Osteoblast (primary cell): Measurements from ENCODE around the gene ACTG2. TPM values are rescaled to one million over a fixed set of nuclear protein-coding genes. Genes with fewer than 3 reads are reported as not detected.

ENCODE experiments used
- DNase-seq: peaks from one replicate; pipeline ENCODE4 v3.0.0; 2011; ENCODE audit warnings: low spot score, mixed read lengths; ENCODE audit not compliant: insufficient read length; ENCODE audit errors: missing footprints
- H2AFZ ChIP-seq: 2 replicates; pipeline ENCODE4 v1.6.0; 2011; ENCODE audit warnings: mild to moderate bottlenecking, low read length
- H3K27ac ChIP-seq: 2 replicates; pipeline ENCODE4 v1.5.1; 2011; ENCODE audit warnings: mild to moderate bottlenecking, low read depth, low read length, moderate library complexity
- H3K27me3 ChIP-seq: 2 replicates; pipeline ENCODE4 v1.6.0; 2012; ENCODE audit warnings: mild to moderate bottlenecking, control low read depth, inconsistent platforms, low read length, moderate library complexity; ENCODE audit not compliant: insufficient read depth
- H3K36me3 ChIP-seq: 2 replicates; pipeline ENCODE4 v1.5.1; 2011; ENCODE audit warnings: mild to moderate bottlenecking, low read length, control low read depth, moderate library complexity; ENCODE audit not compliant: insufficient read depth
- H3K4me1 ChIP-seq: 2 replicates; pipeline ENCODE4 v1.5.1; 2011; ENCODE audit warnings: mild to moderate bottlenecking, low read length, control low read depth, moderate library complexity; ENCODE audit not compliant: insufficient read depth
- H3K4me2 ChIP-seq: 2 replicates; pipeline ENCODE4 v1.6.0; 2011; ENCODE audit warnings: mild to moderate bottlenecking, low read length; ENCODE audit not compliant: insufficient read depth
- H3K4me3 ChIP-seq: fragments of 200-600 bp; sonication (generic); 3 replicates; pipeline ENCODE4 v1.5.1; 2012; ENCODE audit warnings: mild to moderate bottlenecking, low read length, inconsistent platforms; ENCODE audit not compliant: insufficient read depth
- H3K79me2 ChIP-seq: 2 replicates; pipeline ENCODE4 v1.6.0; 2012; ENCODE audit warnings: mild to moderate bottlenecking, low read length, control low read depth, inconsistent platforms; ENCODE audit not compliant: insufficient read depth
- H3K9me3 ChIP-seq: 2 replicates; pipeline ENCODE4 v1.5.1; 2011; ENCODE audit warnings: low read depth, low read length, control low read depth
- H4K20me1 ChIP-seq: 2 replicates; pipeline ENCODE4 v1.6.0; 2012; ENCODE audit warnings: mild to moderate bottlenecking, low read length, control low read depth; ENCODE audit not compliant: insufficient read depth
- CTCF ChIP-seq: IDR thresholded peaks from 2 replicates; pipeline ENCODE4 v1.5.1; 2011; ENCODE audit warnings: mild to moderate bottlenecking, low read depth, low read length, moderate library complexity; ENCODE audit errors: extremely low read depth
- total RNA-seq: library from RNA; depleted of rRNA; stranded (reverse); fragments of >200 nt; gene quantifications from 2 replicates; pipeline ENCODE4 v1.2.3, GENCODE V29; 2012

The ACTG2 gene
- total RNA-seq, 1 donor = 0.72 TPM

DNA sequence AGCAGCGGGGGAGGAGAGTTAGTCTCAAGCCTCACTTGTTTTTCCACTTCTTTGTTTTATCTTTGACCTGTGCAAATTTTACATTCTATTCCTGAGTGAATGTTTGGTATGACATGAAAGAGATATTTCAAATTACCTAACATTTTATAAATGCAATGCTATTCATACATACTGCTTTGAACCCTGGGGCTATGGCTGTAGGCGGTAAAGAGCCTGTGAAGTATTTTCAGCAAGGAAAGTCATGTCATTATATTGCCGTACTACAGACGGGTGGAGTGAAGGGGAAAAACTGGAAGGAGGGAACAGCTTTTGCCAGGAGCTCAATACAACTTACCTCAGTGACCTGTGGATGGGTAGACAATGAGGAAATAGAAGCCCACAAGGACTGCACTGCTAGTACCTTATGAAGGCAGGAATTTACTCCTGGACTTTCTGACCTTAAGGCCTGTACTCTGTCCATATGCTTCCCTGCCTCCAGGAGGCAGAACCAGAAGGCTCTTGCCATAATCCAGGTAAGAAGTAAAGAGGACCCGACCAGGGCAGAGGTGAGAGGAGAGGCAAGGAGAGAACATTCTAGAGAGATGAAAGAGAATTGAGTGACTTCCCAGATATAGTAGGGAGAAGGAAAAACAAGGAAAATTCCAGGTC, 63.5 kb downstream of the ACTG2 start:
- no peak overlapping the region for H3K4me3 ChIP-seq
- TF ChIP-seq CTCF = no peak
- H3K79me2 ChIP-seq = peaks cover 6% of the 10 kb centered on the region
- no peaks in the 10 kb centered on the region for H3K27me3 ChIP-seq
- H4K20me1 ChIP-seq = peaks cover 32% of the 10 kb centered on the region
- no peak overlapping the region for H2AFZ ChIP-seq
- peaks cover 6% of the 10 kb centered on the region for H3K4me1 ChIP-seq
- peaks cover 65% of the 10 kb centered on the region for H3K36me3 ChIP-seq
- no peak overlapping the region for H3K27ac ChIP-seq
- DNase-seq = peak; percentile 23
- no peaks in the 10 kb centered on the region for H3K9me3 ChIP-seq
- no peak overlapping the region for H3K4me2 ChIP-seq

- H3K4me2 ChIP-seq = no peak overlapping the region
- no peak for TF ChIP-seq CTCF
- H3K79me2 ChIP-seq = no peaks in the 10 kb centered on the region
Observed at GRCh38 chr2:73961274-73961673, 68.5 kb downstream of the ACTG2 start.

GRCh38 chr2:73961823-73962615, 69.2 kb downstream of the ACTG2 start:
- H3K4me2 ChIP-seq = no peak overlapping the region
- no peaks in the 10 kb centered on the region for H3K4me1 ChIP-seq
- H3K79me2 ChIP-seq = no peaks in the 10 kb centered on the region
- no peak overlapping the region for H3K4me3 ChIP-seq
- no peaks in the 10 kb centered on the region for H3K9me3 ChIP-seq
- H4K20me1 ChIP-seq = peaks cover 8% of the 10 kb centered on the region
- DNase-seq = no peak
- TF ChIP-seq CTCF = no peak
- no peak overlapping the region for H3K27ac ChIP-seq
- H2AFZ ChIP-seq = no peak overlapping the region
- H3K36me3 ChIP-seq = peaks cover 27% of the 10 kb centered on the region
- peaks cover 2% of the 10 kb centered on the region for H3K27me3 ChIP-seq

More at GRCh38 chr2:73961274-73961673, 68.5 kb downstream of the ACTG2 start:
- Histone ChIP-seq H4K20me1 (peaks cover 15% of the 10 kb centered on the region), H3K36me3 (peaks cover 35% of the 10 kb centered on the region), H3K27me3 (no peaks in the 10 kb centered on the region), H3K9me3 (no peaks in the 10 kb centered on the region), H3K27ac (no peak overlapping the region), H2AFZ (no peak overlapping the region), H3K4me3 (no peak overlapping the region), H3K4me1 (no peaks in the 10 kb centered on the region)
- no peak for DNase-seq

DNA sequence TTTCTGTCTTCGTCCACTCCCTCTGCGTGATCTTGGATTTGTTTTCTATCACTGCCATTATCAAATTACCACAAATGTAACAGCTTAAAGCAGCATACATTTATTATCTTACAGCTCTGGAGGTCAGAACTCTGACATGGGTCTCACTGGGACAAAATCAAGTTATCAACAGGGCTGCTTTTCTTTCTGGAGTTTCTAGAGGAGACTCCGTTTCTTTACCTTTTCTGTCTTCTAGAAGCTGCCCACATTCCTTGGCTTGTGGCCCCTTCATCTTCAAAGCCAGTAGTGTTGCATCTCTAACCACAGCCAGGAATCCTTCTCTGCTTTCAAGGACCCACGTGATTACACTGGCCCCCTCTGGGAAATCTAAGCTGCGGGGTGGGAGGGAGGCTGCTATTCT, 70.0 kb downstream of the ACTG2 start:
- H3K4me2 ChIP-seq = no peak overlapping the region
- no peak for TF ChIP-seq CTCF
- no peak for DNase-seq
- H3K4me3 ChIP-seq = no peak overlapping the region
- H4K20me1 ChIP-seq = peaks cover 4% of the 10 kb centered on the region
- no peaks in the 10 kb centered on the region for H3K4me1 ChIP-seq
- no peaks in the 10 kb centered on the region for H3K79me2 ChIP-seq
- peaks cover 2% of the 10 kb centered on the region for H3K27me3 ChIP-seq
- no peaks in the 10 kb centered on the region for H3K9me3 ChIP-seq
- peaks cover 24% of the 10 kb centered on the region for H3K36me3 ChIP-seq
- no peak overlapping the region for H3K27ac ChIP-seq
- no peak overlapping the region for H2AFZ ChIP-seq
